GM12891 (cell line): ENCODE measurements around the gene SLC9B2.

ENCODE experiments used
- POLR2A ChIP-seq: IDR thresholded peaks from 2 replicates; pipeline ENCODE4 v1.6.1; 2011; ENCODE audit warnings: low read depth, low read length, control low read depth
- POLR2AphosphoS5 ChIP-seq: IDR thresholded peaks from 2 replicates; pipeline ENCODE4 v1.6.1; 2011; ENCODE audit warnings: low read depth, low read length, control low read depth
- TAF1 ChIP-seq: IDR thresholded peaks from 2 replicates; pipeline ENCODE4 v1.6.1; 2011; ENCODE audit warnings: low read depth, low read length, control low read depth

DNA sequence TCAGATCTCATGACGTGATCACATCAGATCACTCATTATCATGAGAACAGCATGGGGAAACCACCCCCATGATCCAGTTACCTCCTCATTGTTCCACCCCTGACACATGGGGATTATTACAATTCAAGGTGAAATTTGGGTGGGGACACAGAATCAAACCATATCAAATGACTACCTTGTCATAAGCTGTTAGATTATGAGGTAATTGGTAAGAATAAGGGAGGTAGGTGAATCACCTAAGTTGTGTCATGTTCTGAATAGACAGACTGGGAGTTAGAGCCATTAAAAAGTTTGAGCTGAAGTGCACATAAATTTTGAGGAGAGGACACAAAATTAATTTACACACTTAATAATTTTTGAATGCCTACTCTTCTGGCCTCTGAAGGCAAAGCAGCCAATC is 81.8 kb downstream of the SLC9B2 start:
- TF ChIP-seq POLR2A (no peak), POLR2AphosphoS5 (no peak), TAF1 (no peak)
